SKM-1 (cell line): Measurements from ENCODE around the gene SSH3.

ENCODE experiments used
- DNase-seq: peaks from one replicate; lab custom pipeline; 2025; ENCODE audit not compliant: unreplicated experiment; lab: John Stamatoyannopoulos, UW

Gene SSH3

GRCh38 chr11:67279589-67280340, 23.6 kb upstream of the SSH3 start:
- no peak for DNase-seq

GRCh38 chr11:67280341-67280787, 23.0 kb upstream of the SSH3 start:
- no peak for DNase-seq

- DNase-seq, result no peak
Observed at GRCh38 chr11:67280788-67281551, 22.4 kb upstream of the SSH3 start.

GRCh38 chr11:67281552-67282150, 21.7 kb upstream of the SSH3 start:
- DNase-seq, result no peak

GRCh38 chr11:67282155-67282875, 21.0 kb upstream of the SSH3 start:
- no peak for DNase-seq

- no peak for DNase-seq
Observed at GRCh38 chr11:67282876-67283371, 20.4 kb upstream of the SSH3 start.

- peak; percentile 43 for DNase-seq
Observed at GRCh38 chr11:67283481-67283963, 19.8 kb upstream of the SSH3 start.

GRCh38 chr11:67284811-67285540, 18.4 kb upstream of the SSH3 start:
- no peak for DNase-seq

GRCh38 chr11:67285541-67286498, 17.5 kb upstream of the SSH3 start:
- no peak for DNase-seq

- DNase-seq, result no peak
Observed at GRCh38 chr11:67286621-67287333, 16.6 kb upstream of the SSH3 start.

GRCh38 chr11:67287355-67288197, 15.8 kb upstream of the SSH3 start:
- no peak for DNase-seq

GRCh38 chr11:67288198-67288451, 15.2 kb upstream of the SSH3 start:
- DNase-seq, result peak; percentile 87

GRCh38 chr11:67288452-67289225, 14.7 kb upstream of the SSH3 start:
- peak; percentile 74 for DNase-seq

GRCh38 chr11:67289226-67289650, 14.1 kb upstream of the SSH3 start, which contains the start of gene ANKRD13D:
Gene ANKRD13D (plus strand): TSS chr11:67289303. CDS start chr11:67289461, 158 bp downstream.
- no peak for DNase-seq

GRCh38 chr11:67289651-67290479, 13.5 kb upstream of the SSH3 start:
- DNase-seq, result no peak

GRCh38 chr11:67290801-67291200, 12.5 kb upstream of the SSH3 start:
- DNase-seq, result no peak
